ENCODE data around the gene ST6GALNAC6. TPM values are rescaled to one million over a fixed set of nuclear protein-coding genes. Genes with fewer than 3 reads are reported as not detected.
A peak's percentile ranks its signal among the peaks of the same experiment; 100 is the strongest.

ST6GALNAC6 gene
- total and polyA plus RNA-seq, 2 donors (not counting 1 experiment from before 2014, with no cell fraction given) = 68.0 to 126 TPM

DNA sequence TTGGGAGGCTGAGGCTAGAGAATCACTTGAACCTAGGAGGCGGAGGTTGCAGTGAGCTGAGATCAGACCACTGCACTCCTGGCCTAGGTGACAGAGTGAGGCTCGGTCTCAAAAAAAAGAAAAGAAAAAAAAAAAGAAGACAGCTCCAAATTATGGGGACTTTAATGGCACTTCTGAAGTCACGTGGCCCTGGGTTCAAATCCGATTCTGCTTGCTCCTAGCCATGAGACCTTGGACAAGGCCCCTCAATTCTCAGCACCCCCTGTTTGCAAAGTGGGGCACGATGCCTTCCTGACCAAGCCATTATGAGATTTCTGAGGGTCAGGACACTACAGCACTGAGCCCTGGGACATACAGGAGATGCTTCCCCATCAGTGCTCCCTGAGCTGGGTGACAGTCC, 43.9 kb downstream of the ST6GALNAC6 start:
- Histone ChIP-seq H3K4me2 (replicated peaks; ENCODE audit: low read depth, low read length, poor library complexity, severe bottlenecking) (no peak overlapping the region), H3K79me2 (ENCODE audit: control insufficient read depth, insufficient read depth, low read length) (peaks cover 4% of the 10 kb centered on the region), H3K36me3 (replicated peaks in 1 of 2; ENCODE audit: control extremely low read depth in 1 of 2, control insufficient read depth in 1 of 2, extremely low read depth in 1 of 2, insufficient read depth in 2 of 2, low read length in 1 of 2) (no peaks in the 10 kb centered on the region), H3K9ac (ENCODE audit: low read length) (no peak overlapping the region), H2AFZ (ENCODE audit: insufficient read depth, low read depth, low read length, poor library complexity, severe bottlenecking) (no peak overlapping the region), H3K27ac (ENCODE audit: low read length in 2 of 2) (no peak overlapping the region), H3K4me3 (ENCODE audit: control extremely low read depth in 1 of 5, extremely low read depth in 1 of 5, insufficient read depth in 1 of 5, low read depth in 2 of 5, low read length in 4 of 5) (no peak overlapping the region), H3K27me3 (replicated peaks in 1 of 4; ENCODE audit: control extremely low read depth in 1 of 4, control insufficient read depth in 3 of 4, insufficient read depth in 4 of 4, low read length in 3 of 4) (no peaks in the 10 kb centered on the region), H4K20me1 (ENCODE audit: control insufficient read depth, insufficient read depth, low read length, poor library complexity, severe bottlenecking) (no peaks in the 10 kb centered on the region), H3K9me3 (ENCODE audit: control extremely low read depth in 1 of 3, control insufficient read depth in 2 of 3, insufficient read depth in 1 of 3, low read length in 2 of 3) (peaks cover 0 to under 1% (median 0%) of the 10 kb centered on the region in 3 donors), H3K4me1 (ENCODE audit: control insufficient read depth in 2 of 2, insufficient read depth in 2 of 2, low read length in 2 of 2) (peaks cover 40 to 62% of the 10 kb centered on the region in 2 donors)
- intact Hi-C loops (cut with micrococcal nuclease) = no loop called here
- ATAC-seq (ENCODE audit: low read depth) = no peak
- no peak for DNase-seq
- ChIA-PET POLR2A (interaction anchor here (0.6 to 1.2 kb wide), 3 partner anchors 22 to 62 kb away, joined by 4 to 8 read pairs (median 5); partner anchors contain the start of gene ST6GALNAC4), CTCF (interaction anchor here (1.2 to 3.2 kb wide), 6 partner anchors 9 to 121 kb away, joined by 3 to 23 read pairs (median 5); partner anchors contain the start of gene TOR2A)
- Mint-ChIP-seq H3K4me3 (peak overlapping the region; percentile 58), H3K9me3 (ENCODE audit: insufficient read depth) (no peaks in the 10 kb centered on the region), H3K27ac (peak overlapping the region; percentile 61), H3K4me1 (peaks cover 44% of the 10 kb centered on the region), H3K27me3 (no peaks in the 10 kb centered on the region)
- TF ChIP-seq EZH2 (IDR thresholded peaks at IDR 0.05; ENCODE audit: borderline replicate concordance, insufficient read depth, low read depth, low read length, poor library complexity, severe bottlenecking) = no peak
- TF ChIP-seq, protein P1, sequence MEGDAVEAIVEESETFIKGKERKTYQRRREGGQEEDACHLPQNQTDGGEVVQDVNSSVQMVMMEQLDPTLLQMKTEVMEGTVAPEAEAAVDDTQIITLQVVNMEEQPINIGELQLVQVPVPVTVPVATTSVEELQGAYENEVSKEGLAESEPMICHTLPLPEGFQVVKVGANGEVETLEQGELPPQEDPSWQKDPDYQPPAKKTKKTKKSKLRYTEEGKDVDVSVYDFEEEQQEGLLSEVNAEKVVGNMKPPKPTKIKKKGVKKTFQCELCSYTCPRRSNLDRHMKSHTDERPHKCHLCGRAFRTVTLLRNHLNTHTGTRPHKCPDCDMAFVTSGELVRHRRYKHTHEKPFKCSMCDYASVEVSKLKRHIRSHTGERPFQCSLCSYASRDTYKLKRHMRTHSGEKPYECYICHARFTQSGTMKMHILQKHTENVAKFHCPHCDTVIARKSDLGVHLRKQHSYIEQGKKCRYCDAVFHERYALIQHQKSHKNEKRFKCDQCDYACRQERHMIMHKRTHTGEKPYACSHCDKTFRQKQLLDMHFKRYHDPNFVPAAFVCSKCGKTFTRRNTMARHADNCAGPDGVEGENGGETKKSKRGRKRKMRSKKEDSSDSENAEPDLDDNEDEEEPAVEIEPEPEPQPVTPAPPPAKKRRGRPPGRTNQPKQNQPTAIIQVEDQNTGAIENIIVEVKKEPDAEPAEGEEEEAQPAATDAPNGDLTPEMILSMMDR (IDR thresholded peaks at IDR 0.05) = no peak
- WGBS (ENCODE audit: insufficient coverage) = 93% methylated on average over 4 of the region's 5 CpGs

DNA sequence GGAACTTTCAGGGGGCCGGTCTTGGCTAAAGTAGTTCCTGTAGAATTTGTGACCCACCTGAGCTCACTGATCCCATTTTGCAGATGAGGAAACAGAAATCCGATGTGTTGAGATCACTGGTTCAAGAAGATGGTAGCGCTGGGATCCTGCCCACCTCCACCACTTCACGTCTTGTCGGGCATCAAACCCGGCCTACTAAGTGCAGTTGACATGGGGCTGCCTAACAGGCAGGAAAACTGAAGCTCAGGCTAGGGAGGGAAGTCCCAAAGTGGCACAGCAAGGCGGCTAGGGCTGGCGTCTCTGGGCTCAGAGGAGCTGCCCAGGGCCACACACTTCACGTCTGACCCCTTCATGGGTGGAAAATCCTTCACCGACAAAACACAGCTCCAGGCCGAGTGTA, 44.4 kb downstream of the ST6GALNAC6 start:
- TF ChIP-seq EZH2 (IDR thresholded peaks at IDR 0.05; ENCODE audit: borderline replicate concordance, insufficient read depth, low read depth, low read length, poor library complexity, severe bottlenecking) = no peak
- TF ChIP-seq, protein P1 (IDR thresholded peaks at IDR 0.05) = no peak
- WGBS (ENCODE audit: insufficient coverage) = 73% methylated on average over 10 of the region's 11 CpGs
- peak overlapping the region; percentile 98 for H3K4me2 ChIP-seq (replicated peaks; ENCODE audit: low read depth, low read length, poor library complexity, severe bottlenecking)
- peaks cover 8% of the 10 kb centered on the region for H3K79me2 ChIP-seq (ENCODE audit: control insufficient read depth, insufficient read depth, low read length)
- ChIA-PET POLR2A (interaction anchor here (0.6 to 1.7 kb wide), 3 partner anchors 8 to 150 kb away, joined by 4 to 8 read pairs (median 5); partner anchors contain the start of gene ST6GALNAC4), CTCF (interaction anchor here (1.2 to 3.2 kb wide), 6 partner anchors 10 to 120 kb away, joined by 3 to 23 read pairs (median 5); partner anchors contain the start of gene TOR2A)
- peak overlapping the region in 3 of 5 experiments; percentile 17 to 64 (median 45) for H3K4me3 ChIP-seq (ENCODE audit: control extremely low read depth in 1 of 5, extremely low read depth in 1 of 5, insufficient read depth in 1 of 5, low read depth in 2 of 5, low read length in 4 of 5)
- no peaks in the 10 kb centered on the region for H4K20me1 ChIP-seq (ENCODE audit: control insufficient read depth, insufficient read depth, low read length, poor library complexity, severe bottlenecking)
- H3K9ac ChIP-seq (ENCODE audit: low read length) = peak overlapping the region; percentile 84
- no peaks in the 10 kb centered on the region for H3K36me3 ChIP-seq (replicated peaks in 1 of 2; ENCODE audit: control extremely low read depth in 1 of 2, control insufficient read depth in 1 of 2, extremely low read depth in 1 of 2, insufficient read depth in 2 of 2, low read length in 1 of 2)
- intact Hi-C loops (cut with micrococcal nuclease) = no loop called here
- peak overlapping the region in 1 of 2 donors; percentile 46 for H3K27ac ChIP-seq (ENCODE audit: low read length in 2 of 2)
- H3K4me1 Mint-ChIP-seq = peaks cover 42% of the 10 kb centered on the region
- no peaks in the 10 kb centered on the region for H3K27me3 Mint-ChIP-seq
- ATAC-seq (ENCODE audit: low read depth) (no peak), DNase-seq (no peak)
- no peaks in the 10 kb centered on the region for H3K9me3 Mint-ChIP-seq (ENCODE audit: insufficient read depth)
- H3K4me3 Mint-ChIP-seq = peak overlapping the region; percentile 29
- peaks cover 0 to 6% (median 0%) of the 10 kb centered on the region in 3 donors for H3K9me3 ChIP-seq (ENCODE audit: control extremely low read depth in 1 of 3, control insufficient read depth in 2 of 3, insufficient read depth in 1 of 3, low read length in 2 of 3)
- H3K4me1 ChIP-seq (ENCODE audit: control insufficient read depth in 2 of 2, insufficient read depth in 2 of 2, low read length in 2 of 2) = peaks cover 36 to 57% of the 10 kb centered on the region in 2 donors
- H3K27me3 ChIP-seq (replicated peaks in 1 of 4; ENCODE audit: control extremely low read depth in 1 of 4, control insufficient read depth in 3 of 4, insufficient read depth in 4 of 4, low read length in 3 of 4) = no peaks in the 10 kb centered on the region
- H3K27ac Mint-ChIP-seq = peak overlapping the region; percentile 53
- H2AFZ ChIP-seq (ENCODE audit: insufficient read depth, low read depth, low read length, poor library complexity, severe bottlenecking) = peak overlapping the region; percentile 87

Data from B cell (primary cell).